ENCODE results near the gene GPR89B. TPM values are rescaled to one million over a fixed set of nuclear protein-coding genes. Genes with fewer than 3 reads are reported as not detected.
"Not testable (repeated sequence)": the region's sequence is repeated elsewhere in the genome, so short reads cannot be mapped to it uniquely, and the experiment has no call there.

Gene GPR89B
- total RNA-seq, 2 donors from 2014 or later = 6.9 to 8.7 TPM

DNA sequence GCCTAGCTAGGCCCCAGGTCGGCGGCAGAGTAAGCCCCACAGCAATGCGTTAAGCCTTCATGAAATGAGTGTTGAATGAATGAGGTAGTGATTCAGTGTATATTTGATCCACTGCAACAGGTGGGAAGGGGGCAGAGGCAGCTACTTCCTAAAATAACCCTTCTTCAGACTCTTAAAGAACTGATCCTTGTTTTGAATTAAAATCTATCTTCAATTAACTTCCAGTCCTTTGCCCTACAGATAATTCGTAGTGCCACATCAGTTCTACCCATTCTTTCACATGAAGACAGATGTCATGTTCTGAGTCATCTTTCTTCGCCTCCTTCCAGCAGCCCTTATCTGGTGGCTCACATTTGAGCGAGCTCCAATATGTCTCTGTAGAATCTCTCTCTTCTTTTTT lies 1.0 kb upstream of the GPR89B start:
- intact Hi-C loops (cut with DNase I); ATAC-seq: not testable (repeated sequence)

DNA sequence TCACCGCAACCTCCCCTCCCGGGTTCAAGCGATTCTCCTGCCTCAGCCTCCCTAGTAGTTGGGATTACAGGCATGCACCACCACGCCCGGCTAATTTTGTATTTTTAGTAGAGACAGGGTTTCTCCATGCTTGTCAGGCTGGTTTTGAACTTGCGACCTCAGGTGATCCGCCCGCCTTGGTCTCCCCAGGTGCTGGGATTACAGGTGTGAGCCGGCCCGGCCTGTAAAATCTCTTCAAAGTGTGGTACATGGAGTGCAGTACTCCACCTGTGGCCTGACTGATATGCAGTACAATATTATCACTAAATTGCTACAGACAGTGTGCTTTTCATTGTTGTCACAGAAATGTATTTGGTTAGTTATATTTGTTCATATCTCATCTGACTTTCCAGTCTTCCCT lies 531 bp upstream of the GPR89B start:
- intact Hi-C loops (cut with DNase I); ATAC-seq; DNase-seq: not testable (repeated sequence)

More for the DNA sequence above, 1.0 kb upstream of the GPR89B start:
- not testable (repeated sequence) for DNase-seq

DNA sequence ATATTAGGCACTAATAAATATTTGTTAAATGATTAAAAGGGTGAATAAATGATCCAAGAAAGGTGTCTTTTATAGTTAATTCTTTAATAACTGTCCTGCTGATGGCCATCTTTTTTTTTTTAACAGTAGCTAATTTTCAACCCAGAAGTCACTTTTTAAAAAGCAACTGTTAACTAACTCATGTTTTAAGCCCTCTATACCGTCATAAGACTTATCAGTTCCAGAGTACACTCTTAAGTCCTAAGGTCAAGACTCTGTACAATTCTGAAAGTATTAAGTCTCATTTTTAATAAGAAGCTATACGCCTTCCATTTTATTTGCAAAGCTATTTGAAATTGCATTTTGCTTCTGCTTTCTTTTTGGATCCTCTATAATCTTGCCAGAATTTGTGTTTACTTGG lies 2.9 kb downstream of the GPR89B start:
- ATAC-seq; intact Hi-C loops (cut with DNase I); DNase-seq: not testable (repeated sequence)

- DNase-seq; intact Hi-C loops (cut with DNase I); ATAC-seq: not testable (repeated sequence)
These were observed 7.1 kb downstream of the GPR89B start for GRCh38 chr1:147935296-147935695.

- intact Hi-C loops (cut with DNase I); DNase-seq: not testable (repeated sequence)
These were observed 12.2 kb downstream of the GPR89B start for GRCh38 chr1:147940456-147940855.

GRCh38 chr1:147942563-147942962 lies 14.3 kb downstream of the GPR89B start:
- DNase-seq; intact Hi-C loops (cut with DNase I); ATAC-seq: not testable (repeated sequence)

More at GRCh38 chr1:147940456-147940855, 12.2 kb downstream of the GPR89B start:
- ATAC-seq = not testable (repeated sequence)

GRCh38 chr1:147949517-147949916 lies 21.3 kb downstream of the GPR89B start:
- intact Hi-C loops (cut with DNase I); DNase-seq; ATAC-seq: not testable (repeated sequence)

DNA sequence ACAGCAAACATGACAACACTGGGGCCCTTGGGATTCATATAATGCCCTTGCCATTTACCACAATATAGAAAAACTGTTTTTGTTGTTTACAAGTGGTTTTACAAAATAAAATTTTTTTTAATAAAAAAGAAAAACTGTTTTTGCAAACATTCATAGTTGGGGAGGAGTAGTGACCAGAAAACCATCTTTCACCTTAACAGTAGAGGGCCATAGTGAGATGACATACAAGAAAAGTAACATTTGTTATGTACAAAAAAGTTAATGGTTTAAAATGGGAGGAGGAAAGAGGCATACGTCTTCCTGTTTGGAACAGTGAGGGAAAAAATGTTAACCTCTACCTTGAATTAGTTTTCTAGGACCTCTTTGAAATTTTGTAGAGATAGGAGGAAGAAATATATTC lies 30.7 kb downstream of the GPR89B start:
- ATAC-seq = not testable (repeated sequence)

GRCh38 chr1:147959680-147960079 lies 31.5 kb downstream of the GPR89B start:
- intact Hi-C loops (cut with DNase I); DNase-seq; ATAC-seq: not testable (repeated sequence)

More for the DNA sequence above, 30.7 kb downstream of the GPR89B start:
- DNase-seq; intact Hi-C loops (cut with DNase I): not testable (repeated sequence)

DNA sequence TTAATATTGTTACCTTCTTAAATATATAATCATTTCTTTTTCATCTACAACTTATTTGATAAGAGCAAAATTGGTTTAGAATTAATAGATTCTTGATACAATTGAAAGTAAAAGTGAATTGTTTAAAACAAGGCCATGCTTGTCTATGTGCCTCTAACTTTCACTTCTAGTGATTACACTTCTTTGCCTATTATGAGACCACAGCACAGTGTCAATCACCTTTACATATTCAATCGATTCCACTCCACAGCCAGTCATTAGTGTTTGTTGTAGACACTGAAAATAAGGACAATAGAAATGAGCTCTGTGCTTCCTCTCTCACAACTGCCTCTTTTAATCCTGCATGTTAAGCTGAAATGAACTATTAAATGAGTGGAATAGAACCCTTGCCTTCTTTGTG lies 36.4 kb downstream of the GPR89B start:
- intact Hi-C loops (cut with DNase I); ATAC-seq; DNase-seq: not testable (repeated sequence)

DNA sequence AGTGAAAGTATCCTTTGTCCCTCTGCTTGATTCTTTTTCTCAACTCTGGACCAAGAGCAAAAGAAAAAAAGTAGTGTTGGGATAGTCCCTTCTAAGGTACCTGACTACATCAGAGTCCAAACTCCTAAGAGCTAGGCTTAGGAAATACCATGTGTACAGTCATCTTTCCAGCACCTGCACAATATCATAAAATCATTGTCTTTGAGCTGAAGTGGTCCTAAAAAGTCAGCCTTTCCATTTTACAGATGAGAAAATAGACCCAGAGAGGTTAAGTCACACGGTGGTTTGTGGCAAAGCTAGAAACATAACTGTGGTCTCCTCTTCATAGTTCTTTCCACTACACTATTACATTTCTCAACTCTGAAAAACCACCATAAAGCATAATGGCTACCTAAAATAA lies 38.4 kb downstream of the GPR89B start:
- intact Hi-C loops (cut with DNase I); ATAC-seq; DNase-seq: not testable (repeated sequence)

- DNase-seq = peak; percentile 8
- intact Hi-C loops (cut with DNase I) = not testable (repeated sequence)
- ATAC-seq = peak; percentile 76 to 94
These were observed 50.9 kb downstream of the GPR89B start for GRCh38 chr1:147978896-147979651.

DNA sequence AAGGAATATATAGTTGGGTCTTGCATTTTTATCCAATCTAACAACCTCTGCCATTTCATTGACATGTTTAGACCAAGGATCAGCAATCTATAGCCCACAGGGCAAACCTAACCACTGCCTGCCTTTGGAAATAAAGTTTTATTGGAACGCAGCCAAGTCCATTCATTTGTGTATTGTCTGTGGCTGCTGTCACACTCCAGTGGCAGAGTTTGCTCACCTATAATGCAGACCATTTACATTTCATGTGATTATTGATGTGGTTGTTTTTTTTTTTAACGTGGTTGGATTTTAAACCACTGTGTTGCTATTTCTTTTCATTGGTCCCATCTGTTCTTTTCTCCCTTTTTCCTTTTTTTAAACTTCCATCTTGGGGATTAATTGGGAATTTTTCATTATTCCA lies 57.2 kb downstream of the GPR89B start:
- DNase-seq; ATAC-seq; intact Hi-C loops (cut with DNase I): not testable (repeated sequence)

DNA sequence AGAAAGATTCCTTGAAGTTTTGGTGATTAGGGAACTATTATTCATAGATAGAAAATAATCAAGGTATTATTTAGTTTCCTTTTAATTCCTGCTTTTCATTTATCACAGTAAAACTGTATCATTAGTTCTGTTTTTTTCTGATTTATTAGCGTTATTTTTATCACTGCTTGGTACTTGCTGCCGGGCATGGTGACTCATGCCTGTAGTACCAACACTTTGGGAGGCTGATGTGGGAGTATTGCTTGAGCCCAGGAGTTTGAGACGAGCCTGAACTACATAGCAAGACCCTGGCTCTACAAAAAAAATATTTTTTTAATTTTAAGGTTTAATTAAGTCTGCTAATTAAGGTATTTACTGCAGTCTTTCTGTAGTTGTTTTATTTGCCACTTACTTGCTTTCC lies 59.7 kb downstream of the GPR89B start:
- ATAC-seq = peak in 1 of 2 donors; percentile 51
- DNase-seq; intact Hi-C loops (cut with DNase I): not testable (repeated sequence)

GRCh38 chr1:147992916-147993315 lies 64.7 kb downstream of the GPR89B start:
- intact Hi-C loops (cut with DNase I); ATAC-seq; DNase-seq: not testable (repeated sequence)

- DNase-seq; ATAC-seq; intact Hi-C loops (cut with DNase I): not testable (repeated sequence)
These were observed 65.2 kb downstream of the GPR89B start for GRCh38 chr1:147993400-147993799.

DNA sequence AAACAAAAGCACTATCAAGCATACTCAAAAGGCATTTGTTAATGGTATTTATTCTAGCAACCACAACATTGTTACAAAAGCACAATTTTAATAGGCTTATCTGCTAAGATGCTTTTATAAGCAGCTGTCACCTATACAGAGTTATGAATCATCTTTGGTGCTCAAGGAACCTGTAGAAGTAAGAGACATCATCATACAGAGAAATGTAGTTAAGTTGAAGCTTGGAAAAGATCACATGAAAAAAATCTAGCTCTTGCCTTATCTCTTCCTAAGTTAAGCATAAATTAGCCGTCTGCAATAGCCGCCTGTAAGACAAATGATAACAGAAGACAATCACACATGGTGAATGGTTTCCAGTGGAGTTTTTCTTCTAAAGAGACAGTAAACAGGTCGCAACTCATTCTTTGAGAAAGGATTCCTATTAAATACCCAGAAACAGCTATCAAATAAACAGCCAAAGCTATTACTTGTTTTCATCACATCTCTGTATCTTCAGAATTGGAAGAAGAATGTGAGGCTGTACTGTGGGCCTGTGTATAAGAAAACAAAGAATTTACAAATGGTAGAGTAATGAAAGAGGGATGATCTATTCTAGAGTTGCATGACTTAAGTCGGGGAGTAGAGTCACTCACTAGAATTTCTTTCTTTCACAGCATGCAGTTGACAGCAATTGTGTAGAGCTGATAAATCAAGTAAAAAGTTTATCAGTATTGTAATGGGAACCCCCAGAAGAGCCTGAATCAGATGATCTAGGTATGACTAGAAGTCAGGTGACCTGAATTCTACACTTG lies 65.8 kb downstream of the GPR89B start:
- ATAC-seq; DNase-seq; intact Hi-C loops (cut with DNase I): not testable (repeated sequence)

DNA sequence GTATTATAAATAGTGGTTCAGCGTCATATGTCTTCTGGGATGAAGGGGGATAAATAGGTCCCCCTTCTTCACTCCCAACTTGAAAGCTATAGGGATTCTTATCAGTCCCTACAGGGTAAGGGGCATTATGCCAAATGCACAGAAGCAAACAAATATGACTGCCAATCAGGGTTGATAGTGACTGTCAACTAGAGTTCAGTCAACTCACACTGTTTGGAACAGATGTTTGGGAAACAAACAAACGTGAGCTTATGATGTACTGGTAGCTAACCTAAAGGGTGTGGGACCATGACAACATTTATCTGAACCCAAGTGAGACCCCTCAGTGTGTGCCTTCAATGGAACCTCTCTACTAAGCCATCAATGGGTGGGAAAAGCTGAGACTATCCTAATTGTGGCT lies 67.9 kb downstream of the GPR89B start:
- ATAC-seq; DNase-seq; intact Hi-C loops (cut with DNase I): not testable (repeated sequence)

GRCh38 chr1:148007724-148008123 lies 79.5 kb downstream of the GPR89B start:
- ATAC-seq; DNase-seq; intact Hi-C loops (cut with DNase I): not testable (repeated sequence)

- intact Hi-C loops (cut with DNase I) = no loop called here
- no peak for ATAC-seq
- no peak for DNase-seq
These were observed 82.3 kb downstream of the GPR89B start for GRCh38 chr1:148010527-148010926.
